AG04450 (cell line): ENCODE results near the gene AIF1. TPM values are rescaled to one million over a fixed set of nuclear protein-coding genes. Genes with fewer than 3 reads are reported as not detected.

Experiments used
- CTCF ChIA-PET: fragments of 300-600, 350-600 bp; formaldehyde crosslinking; extraction: SDS; loops from one replicate; lab custom pipeline; 2022; ENCODE audit warnings: antibody characterized with exemption, inconsistent platforms; lab: Charles Lee
- POLR2A ChIA-PET: fragments of 350-600 bp; formaldehyde crosslinking; extraction: SDS; loops from one replicate; lab custom pipeline; 2021; ENCODE audit warnings: antibody characterized with exemption, inconsistent platforms; lab: Yijun Ruan, JAX
- DNase-seq: peaks from one replicate; pipeline ENCODE4 v3.0.0-alpha.2; 2011; ENCODE audit warnings: low read depth, low spot score
- H3K27ac ChIP-seq: one replicate; pipeline ENCODE4 v1.5.1; 2012; ENCODE audit warnings: low read depth, low read length, control low read depth
- H3K27me3 ChIP-seq: one replicate; pipeline ENCODE4 v1.6.0; 2012; ENCODE audit warnings: low read length; ENCODE audit not compliant: control insufficient read depth, insufficient read depth
- H3K4me3 ChIP-seq: 2 replicates; pipeline ENCODE4 v1.5.1; 2011; ENCODE audit warnings: mild to moderate bottlenecking, low read depth, low read length, control low read depth
- H3K9me3 ChIP-seq: 2 replicates; pipeline ENCODE4 v1.5.1; 2012; ENCODE audit warnings: low read length; ENCODE audit not compliant: control insufficient read depth, insufficient read depth
- CTCF ChIP-seq: IDR thresholded peaks from 2 replicates; pipeline ENCODE4 v1.5.1; 2011; ENCODE audit warnings: low read depth, low read length, control low read depth, inconsistent platforms
- polyA plus RNA-seq: library from polyadenylated mRNA; depleted of rRNA; stranded (reverse); fragments of >200 nt; gene quantifications from 2 replicates; pipeline ENCODE4 v1.2.3, GENCODE V29; 2011

AIF1 gene
- polyA plus RNA-seq, 1 experiment, result not detected

- ChIA-PET POLR2A (interaction anchor here (1.1 kb wide), 1 partner anchor 30 kb away, joined by 3 read pairs; the partner anchor contains the start of gene GPANK1), CTCF (interaction anchor here (1.4 kb wide), 1 partner anchor 12 kb away, joined by 4 read pairs; no protein-coding TSS in a partner anchor)
- DNase-seq, result no peak
- H3K4me3 ChIP-seq, result no peak overlapping the region
- TF ChIP-seq CTCF, result no peak
- no peak overlapping the region for H3K27ac ChIP-seq
- no peaks in the 10 kb centered on the region for H3K27me3 ChIP-seq
- H3K9me3 ChIP-seq, result no peaks in the 10 kb centered on the region
Measured at GRCh38 chr6:31634969-31635575, 20.0 kb downstream of the AIF1 start.

GRCh38 chr6:31636698-31637596 lies 21.9 kb downstream of the AIF1 start:
- Histone ChIP-seq H3K27ac (no peak overlapping the region), H3K9me3 (no peaks in the 10 kb centered on the region), H3K4me3 (no peak overlapping the region), H3K27me3 (no peaks in the 10 kb centered on the region)
- TF ChIP-seq CTCF, result no peak
- ChIA-PET CTCF (no interaction called here), POLR2A (interaction anchor here (4.5 kb wide), 1 partner anchor 15 kb away, joined by 37 read pairs; the partner anchor contains the start of gene BAG6)
- DNase-seq, result no peak

GRCh38 chr6:31639043-31639442 lies 24.0 kb downstream of the AIF1 start:
- no peaks in the 10 kb centered on the region for H3K9me3 ChIP-seq
- no peak overlapping the region for H3K27ac ChIP-seq
- no peak overlapping the region for H3K4me3 ChIP-seq
- H3K27me3 ChIP-seq, result no peaks in the 10 kb centered on the region
- no peak for DNase-seq
- no peak for TF ChIP-seq CTCF
- ChIA-PET POLR2A (interaction anchor here (0.7 to 4.5 kb wide), 4 partner anchors 13 to 17 kb away, joined by 3 to 37 read pairs (median 4); partner anchors contain the start of gene BAG6), CTCF (interaction anchor here (0.7 kb wide), 1 partner anchor 88 kb away, joined by 3 read pairs; no protein-coding TSS in a partner anchor)

GRCh38 chr6:31639449-31639861 lies 24.4 kb downstream of the AIF1 start:
- CTCF ChIA-PET, result interaction anchor here (0.7 kb wide), 1 partner anchor 88 kb away, joined by 3 read pairs; no protein-coding TSS in a partner anchor
- Histone ChIP-seq H3K4me3 (no peak overlapping the region), H3K9me3 (no peaks in the 10 kb centered on the region), H3K27ac (peak overlapping the region; percentile 25), H3K27me3 (no peaks in the 10 kb centered on the region)
- no peak for DNase-seq
- POLR2A ChIA-PET, result interaction anchor here (0.7 to 4.5 kb wide), 3 partner anchors 12 to 18 kb away, joined by 3 to 37 read pairs (median 4); partner anchors contain the start of gene BAG6
- TF ChIP-seq CTCF, result no peak
